HG02610 (cell line): ENCODE measurements around the gene DHDDS.
"Not testable (repeated sequence)": the region's sequence is repeated elsewhere in the genome, so short reads cannot be mapped to it uniquely, and the experiment has no call there.

ENCODE experiments used
- ATAC-seq: cut with Tn5 transposase; IDR thresholded peaks from one replicate; pipeline ENCODE4 v1.9.1; 2021; ENCODE audit warnings: mild to moderate bottlenecking, moderate library complexity; ENCODE audit not compliant: unreplicated experiment

Gene DHDDS

GRCh38 chr1:26474818-26475217 is 42.7 kb downstream of the DHDDS start:
- no peak for ATAC-seq

DNA sequence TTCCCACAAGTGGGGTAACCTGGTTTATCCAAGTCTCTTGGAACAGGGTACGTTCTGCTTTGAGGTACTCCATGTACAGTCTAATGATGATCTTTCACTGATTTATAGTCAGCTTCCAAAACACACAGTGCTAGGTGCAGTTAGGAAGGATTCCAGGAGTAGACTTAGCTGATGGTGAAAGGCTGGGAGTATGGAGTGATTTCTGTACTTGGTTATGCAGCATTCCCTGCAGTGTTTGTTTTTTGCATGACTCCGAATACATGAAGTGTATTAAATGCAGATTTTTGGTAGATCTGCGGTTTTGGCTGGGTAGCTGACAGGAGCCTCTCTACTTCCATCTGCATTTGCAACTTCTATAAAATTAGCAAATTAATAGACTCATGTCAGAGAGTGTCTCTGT is 43.9 kb downstream of the DHDDS start:
- ATAC-seq = no peak

DNA sequence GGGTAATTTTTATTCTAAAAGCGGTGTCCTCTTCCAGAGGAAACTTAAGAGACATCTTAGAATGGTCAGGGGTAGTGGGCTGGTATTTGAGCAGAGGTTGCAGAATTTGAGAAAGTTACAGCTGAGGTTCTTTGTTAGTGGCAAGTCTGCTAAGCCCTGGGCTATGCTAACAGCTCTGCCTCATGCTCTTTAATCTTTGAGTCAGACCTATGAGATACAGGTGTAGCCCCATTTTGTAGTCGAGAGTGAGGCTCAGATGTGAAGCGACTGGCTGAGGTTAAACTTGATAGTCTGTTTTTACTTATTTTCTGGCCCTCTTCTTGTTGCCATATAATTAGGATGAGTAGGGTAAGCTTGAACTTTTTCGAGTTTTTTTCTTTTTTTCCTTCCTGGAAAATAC is 44.8 kb downstream of the DHDDS start:
- no peak for ATAC-seq

- ATAC-seq = no peak
These were observed 45.5 kb downstream of the DHDDS start for GRCh38 chr1:26477446-26478152.

- no peak for ATAC-seq
These were observed 46.0 kb downstream of the DHDDS start for GRCh38 chr1:26478159-26478558.

GRCh38 chr1:26478988-26479387 is 46.9 kb downstream of the DHDDS start:
- no peak for ATAC-seq

DNA sequence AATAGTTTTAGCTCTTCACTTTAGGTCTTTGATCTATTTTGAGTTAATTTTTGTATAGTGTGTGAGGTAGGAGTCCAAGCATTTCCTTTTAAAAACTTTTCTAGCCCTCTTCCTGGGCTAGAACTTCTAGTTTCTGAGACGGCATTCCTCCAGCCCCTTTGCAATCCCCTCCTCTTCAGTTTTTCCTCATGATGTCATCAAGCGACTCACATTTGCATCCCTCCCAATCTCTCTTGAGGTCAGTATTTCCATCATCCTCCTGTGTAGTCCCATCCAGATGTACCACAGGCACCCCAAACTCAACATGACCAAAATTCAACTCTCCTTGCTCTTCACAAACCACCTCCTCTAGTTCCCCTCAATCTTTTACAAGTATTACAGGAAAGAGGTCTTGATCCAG is 50.8 kb downstream of the DHDDS start:
- no peak for ATAC-seq

- no peak for ATAC-seq
These were observed 51.9 kb downstream of the DHDDS start for GRCh38 chr1:26483980-26484379.

GRCh38 chr1:26490155-26490554 is 58.0 kb downstream of the DHDDS start:
- ATAC-seq = no peak

GRCh38 chr1:26493267-26493666 is 61.1 kb downstream of the DHDDS start:
- no peak for ATAC-seq

DNA sequence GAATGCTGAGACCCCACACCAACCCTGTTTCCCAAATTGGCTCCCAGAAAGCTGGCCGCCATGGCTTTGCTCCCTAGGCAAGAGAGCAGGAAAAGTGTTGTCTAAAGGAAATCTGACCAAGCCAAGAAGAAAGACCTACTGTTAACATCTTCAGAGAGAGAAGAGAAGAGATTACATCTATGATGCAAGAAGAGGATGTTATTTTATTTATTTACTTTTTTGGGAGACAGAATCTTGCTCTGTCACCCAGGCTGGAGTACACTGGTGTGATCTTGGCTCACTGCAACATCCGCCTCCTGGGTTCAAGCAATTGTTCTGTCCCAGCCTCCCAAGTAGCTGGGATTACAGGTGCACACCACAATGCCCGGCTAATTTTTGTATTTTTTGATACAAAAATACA is 61.8 kb downstream of the DHDDS start:
- ATAC-seq = no peak

DNA sequence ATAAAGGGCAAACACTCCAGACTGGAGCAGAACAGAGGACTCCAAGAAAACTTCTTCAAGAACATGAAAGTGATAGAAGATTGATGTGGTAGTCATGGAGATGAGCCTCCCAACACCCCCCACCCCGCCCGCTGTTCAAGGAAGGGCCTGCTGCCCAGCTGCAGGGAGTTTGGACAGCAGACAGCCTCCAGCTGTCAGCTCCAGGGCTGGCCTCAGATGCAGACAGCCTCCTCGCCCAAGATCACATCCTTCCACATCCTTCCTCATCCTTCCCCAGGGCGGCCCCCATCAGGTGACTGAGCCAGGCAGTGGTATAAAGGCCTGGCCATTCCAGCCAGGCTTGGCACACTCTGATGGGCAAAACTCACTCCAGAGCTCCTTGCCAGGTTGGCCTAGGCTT is 64.7 kb downstream of the DHDDS start:
- no peak for ATAC-seq

GRCh38 chr1:26498894-26499293 is 66.8 kb downstream of the DHDDS start:
- no peak for ATAC-seq

- peak; percentile 43 for ATAC-seq
These were observed 68.5 kb downstream of the DHDDS start for GRCh38 chr1:26500488-26501175.

DNA sequence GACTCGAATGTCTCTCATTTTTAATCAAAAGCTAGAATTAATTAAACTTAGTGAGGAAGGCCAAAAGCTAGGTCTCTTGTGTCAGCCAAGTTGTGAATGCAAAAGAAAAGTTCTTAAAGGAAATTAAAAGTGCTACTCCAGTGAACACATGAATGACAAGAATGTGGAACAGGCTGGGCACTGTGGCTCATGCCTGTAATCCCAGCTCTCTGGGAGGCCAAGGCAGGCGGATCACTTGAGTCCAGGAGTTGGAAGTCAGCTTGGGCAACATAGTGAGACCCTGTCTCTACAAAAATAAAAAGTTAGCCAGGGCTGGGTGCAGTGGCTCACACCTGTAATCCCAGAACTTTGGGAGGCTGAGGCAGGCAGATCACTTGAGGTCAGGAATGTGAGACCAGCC is 78.6 kb downstream of the DHDDS start:
- ATAC-seq = not testable (repeated sequence)

DNA sequence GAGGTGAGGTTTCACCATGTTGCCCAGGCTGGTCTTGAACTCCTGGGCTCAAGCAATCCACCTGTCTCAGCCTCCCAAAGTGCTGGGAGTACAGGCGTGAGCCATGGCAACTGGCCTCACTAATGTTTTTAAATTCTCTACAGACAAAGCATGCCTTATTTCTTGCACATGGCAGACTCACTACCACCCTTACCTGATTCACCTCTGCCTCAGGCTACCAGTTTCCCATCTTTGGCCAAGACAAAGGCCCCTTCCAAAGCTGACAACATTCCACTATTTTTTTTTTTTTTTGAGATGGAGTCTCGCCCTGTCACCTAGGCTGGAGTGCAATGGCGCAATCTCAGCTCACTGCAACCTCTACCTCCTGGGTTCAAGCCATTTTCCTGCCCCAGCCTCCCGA is 83.7 kb downstream of the DHDDS start:
- ATAC-seq = not testable (repeated sequence)

DNA sequence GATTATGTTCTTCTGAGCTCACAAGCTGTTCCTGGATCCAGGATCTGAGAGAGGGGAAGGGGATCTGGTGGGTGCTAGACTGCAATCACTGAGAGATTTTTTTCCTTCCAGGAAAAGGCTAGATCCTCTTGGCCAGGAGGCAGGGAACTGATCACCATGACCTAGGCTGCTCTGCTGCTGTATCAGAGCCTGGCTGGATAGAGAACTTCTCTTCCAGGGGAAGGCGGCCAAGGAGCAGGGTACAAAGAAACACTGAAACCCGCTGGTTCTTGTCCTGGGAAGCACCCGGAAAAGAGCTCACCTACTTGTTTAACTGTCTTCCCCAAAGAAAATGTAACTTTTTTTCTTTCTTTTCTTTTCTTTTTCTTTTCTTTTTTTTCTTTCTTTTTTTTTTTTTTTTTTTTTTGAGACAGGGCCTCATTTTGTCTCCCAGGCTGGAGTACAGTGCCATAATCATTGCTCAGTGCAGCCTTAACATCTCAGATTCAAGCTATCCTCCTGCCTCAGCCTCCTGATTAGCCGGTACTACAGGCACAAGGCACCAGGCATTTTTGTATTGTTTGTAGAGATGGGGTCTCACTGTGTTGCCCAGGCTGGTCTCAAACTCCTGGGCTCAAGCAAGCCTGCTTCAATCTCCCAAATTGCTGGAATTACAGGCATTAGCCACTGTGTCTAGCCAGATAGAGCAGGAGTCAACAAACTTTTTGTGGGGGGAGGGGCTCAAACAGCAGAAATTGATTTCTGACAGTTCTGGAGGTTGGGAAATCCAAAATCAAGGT is 85.1 kb downstream of the DHDDS start:
- ATAC-seq = no peak

- ATAC-seq = no peak
These were observed 85.6 kb downstream of the DHDDS start for GRCh38 chr1:26517766-26518049.

DNA sequence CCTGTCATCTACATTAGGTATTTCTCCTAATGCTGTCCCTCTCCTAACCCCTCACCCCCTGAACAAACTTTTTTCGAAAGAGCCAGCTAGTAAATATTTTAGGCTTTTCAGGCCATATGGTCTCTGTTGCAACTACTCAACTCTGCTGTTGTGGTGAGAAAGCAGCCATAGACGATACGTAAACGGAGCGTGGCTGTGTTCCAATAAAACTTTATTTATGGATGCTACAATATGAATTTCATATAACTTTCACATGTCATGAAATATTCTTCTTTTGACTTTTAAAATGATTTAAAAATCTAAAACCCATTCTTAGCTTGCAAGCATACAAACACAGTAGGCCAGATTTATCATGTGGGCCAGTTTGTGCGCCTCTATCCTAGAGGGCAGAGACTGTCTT is 86.2 kb downstream of the DHDDS start:
- ATAC-seq = no peak

GRCh38 chr1:26520339-26520738 is 88.2 kb downstream of the DHDDS start:
- ATAC-seq = no peak
